SK-N-SH (cell line): ENCODE results near the gene AKAP11. TPM values are rescaled to one million over a fixed set of nuclear protein-coding genes. Genes with fewer than 3 reads are reported as not detected.
A peak's percentile ranks its signal among the peaks of the same experiment; 100 is the strongest.

ENCODE experiments used
- CTCF ChIA-PET: fragments of 300-600, 350-600 bp; formaldehyde crosslinking; extraction: SDS; loops from one replicate; lab custom pipeline; 2021; lab: Yijun Ruan, JAX
- POLR2A ChIA-PET: fragments of 350-600 bp; sonication (Branson Sonifier 250); formaldehyde crosslinking; extraction: SDS; loops from one replicate; lab custom pipeline; 2020; ENCODE audit warnings: antibody characterized with exemption, inconsistent platforms; lab: Yijun Ruan, JAX
- DNase-seq: peaks from one replicate; pipeline ENCODE4 v3.0.0; 2012
- H2AFZ ChIP-seq: fragments of 200-600 bp; sonication (generic); 2 replicates; pipeline ENCODE4 v1.8.1; 2016; ENCODE audit warnings: antibody characterized with exemption, mild to moderate bottlenecking, low read depth
- H3F3A ChIP-seq: fragments of 200-600 bp; sonication (generic); replicated peaks from 2 replicates; pipeline ENCODE3; 2016; ENCODE audit warnings: antibody characterized with exemption, mild to moderate bottlenecking; ENCODE audit not compliant: insufficient read depth
- H3K27ac ChIP-seq, 2 experiments: fragments of 200-500 bp in 1 of 2; fragments of 200-600 bp in 1 of 2; sonication (Bioruptor generic) in 1 of 2; sonication (generic), shearing (Covaris generic) in 1 of 2; 2 replicates each; pipeline versions ENCODE4 v1.5.1 to v1.6.1; 2014 to 2016; ENCODE audit warnings: low read depth in 2 of 2, inconsistent platforms in 1 of 2, low read length in 1 of 2, mild to moderate bottlenecking in 1 of 2, mixed read lengths in 1 of 2
- H3K27me3 ChIP-seq: fragments of 200-600 bp; sonication (generic), shearing (Covaris generic); 2 replicates; pipeline ENCODE4 v1.6.1; 2016; ENCODE audit warnings: mixed run types; ENCODE audit not compliant: insufficient read depth
- H3K36me3 ChIP-seq, 2 experiments: fragments of 200-500 bp in 1 of 2; fragments of 200-600 bp in 1 of 2; sonication (Bioruptor generic) in 1 of 2; sonication (generic) in 1 of 2; replicated peaks in 1 of 2; 2 replicates each; pipeline versions ENCODE3 to v1.5.1; 2014 to 2016; ENCODE audit warnings: low read length in 1 of 2, mild to moderate bottlenecking in 1 of 2; ENCODE audit not compliant: insufficient read depth in 2 of 2, control insufficient read depth in 1 of 2
- H3K4me1 ChIP-seq, 2 experiments: fragments of 200-500 bp in 1 of 2; fragments of 200-600 bp in 1 of 2; sonication (Bioruptor generic) in 1 of 2; sonication (generic), shearing (Covaris generic) in 1 of 2; 2 replicates each; pipeline versions ENCODE4 v1.5.1 to v1.6.1; 2014 to 2016; ENCODE audit warnings: low read depth in 1 of 2, low read length in 1 of 2, mixed run types in 1 of 2; ENCODE audit not compliant: insufficient read depth in 2 of 2, control insufficient read depth in 1 of 2
- H3K4me2 ChIP-seq: fragments of 200-600 bp; sonication (generic), shearing (Covaris generic); 2 replicates; pipeline ENCODE4 v1.6.1; 2017; ENCODE audit warnings: mixed run types
- H3K4me3 ChIP-seq, 2 experiments: fragments of 200-500 bp in 1 of 2; fragments of 200-600 bp in 1 of 2; sonication (Bioruptor generic) in 1 of 2; sonication (generic), shearing (Covaris generic) in 1 of 2; 2 replicates each; pipeline versions ENCODE4 v1.5.1 to v1.8.1; 2014 to 2016; ENCODE audit warnings: low read depth in 2 of 2, inconsistent platforms in 1 of 2, low read length in 1 of 2, mild to moderate bottlenecking in 1 of 2, mixed read lengths in 1 of 2, moderate library complexity in 1 of 2
- H3K79me2 ChIP-seq: fragments of 200-600 bp; sonication (generic); 2 replicates; pipeline ENCODE4 v1.8.1; 2017; ENCODE audit warnings: mild to moderate bottlenecking; ENCODE audit not compliant: insufficient read depth
- H3K9ac ChIP-seq: fragments of 200-600 bp; sonication (generic); 2 replicates; pipeline ENCODE4 v1.6.1; 2017; ENCODE audit warnings: mixed run types
- H3K9me2 ChIP-seq: fragments of 200-600 bp; sonication (generic); 2 replicates; pipeline ENCODE4 v1.6.1; 2017; ENCODE audit warnings: mixed run types
- H3K9me3 ChIP-seq: fragments of 200-600 bp; sonication (generic); 2 replicates; pipeline ENCODE4 v1.6.1; 2017; ENCODE audit warnings: mixed run types, mild to moderate bottlenecking, moderate library complexity
- H4K20me1 ChIP-seq: fragments of 200-600 bp; sonication (generic); 2 replicates; pipeline ENCODE4 v1.6.1; 2017; ENCODE audit warnings: mild to moderate bottlenecking, mixed run types; ENCODE audit not compliant: insufficient read depth
- CHD2 ChIP-seq: fragments of 150-350 bp; IDR thresholded peaks from 2 replicates; pipeline ENCODE4 v1.6.1; 2018; ENCODE audit warnings: low read length; ENCODE audit not compliant: partially characterized antibody
- ELF1 ChIP-seq: IDR thresholded peaks from 2 replicates; pipeline ENCODE4 v1.4.0; 2012
- EP300 ChIP-seq, 2 experiments: IDR thresholded peaks; 2 replicates each; pipeline versions ENCODE4 v1.4.0 to v1.6.1; 2012; ENCODE audit warnings: borderline replicate concordance in 1 of 2, low read depth in 1 of 2, low read length in 1 of 2
- FOSL2 ChIP-seq: IDR thresholded peaks from 2 replicates; pipeline ENCODE4 v1.4.0; 2012; ENCODE audit warnings: low read depth, mild to moderate bottlenecking, moderate library complexity, borderline replicate concordance
- GABPA ChIP-seq: IDR thresholded peaks from 2 replicates; pipeline ENCODE4 v1.4.0; 2012; ENCODE audit warnings: low read depth, mild to moderate bottlenecking
- IRF3 ChIP-seq: fragments of 150-350 bp; IDR thresholded peaks from 2 replicates; pipeline ENCODE4 v1.6.1; 2016; ENCODE audit warnings: mild to moderate bottlenecking, low read depth, low read length
- JUND ChIP-seq: IDR thresholded peaks from 2 replicates; pipeline ENCODE4 v1.4.0; 2012
- MXI1 ChIP-seq: IDR thresholded peaks from 2 replicates; pipeline ENCODE4 v1.6.1; 2012; ENCODE audit warnings: mild to moderate bottlenecking, low read depth, low read length, improper control_type of control experiment
- NFIC ChIP-seq: IDR thresholded peaks from 2 replicates; pipeline ENCODE4 v1.4.0; 2012; ENCODE audit warnings: borderline replicate concordance
- NRF1 ChIP-seq: IDR thresholded peaks from 2 replicates; pipeline ENCODE4 v1.6.1; 2012; ENCODE audit warnings: low read depth, mild to moderate bottlenecking, low read length
- POLR2AphosphoS5 ChIP-seq: IDR thresholded peaks from 2 replicates; pipeline ENCODE4 v1.6.1; 2012; ENCODE audit warnings: low read depth, low read length
- TEAD4 ChIP-seq: IDR thresholded peaks from 2 replicates; pipeline ENCODE4 v1.4.0; 2012; ENCODE audit warnings: mild to moderate bottlenecking, borderline replicate concordance; ENCODE audit not compliant: insufficient read depth
- USF2 ChIP-seq: fragments of 150-350 bp; IDR thresholded peaks from 2 replicates; pipeline ENCODE4 v1.6.1; 2017; ENCODE audit warnings: antibody characterized with exemption, low read length, low read depth, borderline replicate concordance
- YY1 ChIP-seq: IDR thresholded peaks from 2 replicates; pipeline ENCODE4 v1.4.0; 2012; ENCODE audit warnings: low read depth, mild to moderate bottlenecking
- WGBS: methylation state at CpG from one replicate; pipeline ENCODE4 v1.1.6; 2017; ENCODE audit warnings: low lambda C conversion rate; 5-methylcytosine and 5-hydroxymethylcytosine counted together
- polyA plus RNA-seq, 3 experiments: library from polyadenylated mRNA; depleted of rRNA; stranded (reverse); fragments of >200 nt; gene quantifications; 2 replicates each; pipeline ENCODE4 v1.2.3, GENCODE V29; 2012
- TF ChIP-seq, protein P1 (sequence below): IDR thresholded peaks from 2 replicates; pipeline ENCODE4 v1.4.0; 2012; ENCODE audit warnings: low read depth
- TF ChIP-seq, protein P2 (sequence below): IDR thresholded peaks from 2 replicates; pipeline ENCODE4 v1.6.1; 2012; ENCODE audit warnings: mild to moderate bottlenecking, low read depth, low read length, moderate library complexity

AKAP11 gene
- polyA plus RNA-seq, 1 of the 3 experiments (the other 2 are of a cell fraction) = 5.6 TPM

DNA sequence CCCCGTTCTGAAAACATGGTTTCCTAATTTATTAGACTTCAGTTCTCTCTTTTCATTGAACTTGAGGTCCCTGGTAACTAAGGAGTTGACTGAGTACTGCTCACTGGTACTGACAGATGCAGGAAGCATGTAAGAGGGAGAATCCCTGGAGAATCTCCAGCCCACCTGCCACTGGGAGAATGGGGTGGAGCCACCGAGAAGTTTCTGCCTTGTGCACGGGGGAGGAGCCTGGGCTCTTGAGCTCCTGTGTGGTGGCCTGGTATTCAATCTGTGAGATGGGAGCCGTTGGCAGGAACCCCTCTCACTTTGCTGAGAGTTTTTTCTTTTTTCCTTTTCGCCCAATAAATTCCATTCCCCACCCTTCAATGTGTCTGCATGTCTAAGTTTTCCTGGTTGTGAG, 13.2 kb upstream of the AKAP11 start (continued):
- TF ChIP-seq NFIC (no peak), FOSL2 (no peak)
- TF ChIP-seq, protein P1, sequence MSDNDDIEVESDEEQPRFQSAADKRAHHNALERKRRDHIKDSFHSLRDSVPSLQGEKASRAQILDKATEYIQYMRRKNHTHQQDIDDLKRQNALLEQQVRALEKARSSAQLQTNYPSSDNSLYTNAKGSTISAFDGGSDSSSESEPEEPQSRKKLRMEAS = no peak

DNA sequence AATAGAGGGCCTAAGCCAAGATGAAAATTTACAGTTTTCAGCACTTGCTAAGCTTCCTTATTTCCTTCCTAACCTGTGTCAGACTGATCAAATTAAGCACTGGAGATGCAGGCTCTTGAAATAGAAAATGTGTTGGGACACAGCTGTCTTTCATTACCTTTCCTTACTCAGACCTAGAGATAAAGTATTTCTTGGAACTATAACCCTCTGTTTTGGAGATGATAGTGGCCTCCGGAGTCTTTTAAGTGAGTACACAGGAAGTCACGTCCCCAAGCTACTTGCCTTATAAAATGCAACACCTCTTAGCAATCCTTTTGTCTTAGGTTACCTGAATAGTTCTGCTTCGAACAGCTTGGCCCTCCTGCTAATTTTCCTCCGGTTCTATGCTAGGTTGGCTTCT, 12.4 kb upstream of the AKAP11 start:
- Histone ChIP-seq H3F3A (no peaks in the 10 kb centered on the region), H3K27ac (peak overlapping the region in 1 of 2 experiments; percentile 60; a peak in 2 of 4 replicates), H3K36me3 (no peaks in the 10 kb centered on the region), H3K4me1 (peaks cover 0 to 4% of the 10 kb centered on the region in 2 experiments; a peak in 1 of 4 replicates), H3K27me3 (no peaks in the 10 kb centered on the region), H3K9ac (no peak overlapping the region), H3K4me3 (no peak overlapping the region), H2AFZ (no peak overlapping the region), H3K9me2 (no peaks in the 10 kb centered on the region), H3K79me2 (no peaks in the 10 kb centered on the region), H3K9me3 (no peaks in the 10 kb centered on the region; the same call in 1 of the 2 replicates), H4K20me1 (no peaks in the 10 kb centered on the region), H3K4me2 (no peak overlapping the region)
- TF ChIP-seq POLR2AphosphoS5 (no peak), YY1 (no peak), USF2 (no peak), NRF1 (no peak), EP300 (IDR thresholded peaks at IDR 0.05; ENCODE audit: borderline replicate concordance in 1 of 2, low read depth in 1 of 2, low read length in 1 of 2) (no peak), IRF3 (no peak), JUND (no peak), GABPA (no peak), FOSL2 (no peak), TEAD4 (no peak), CHD2 (no peak), MXI1 (no peak), ELF1 (no peak)
- TF ChIP-seq, protein P2, sequence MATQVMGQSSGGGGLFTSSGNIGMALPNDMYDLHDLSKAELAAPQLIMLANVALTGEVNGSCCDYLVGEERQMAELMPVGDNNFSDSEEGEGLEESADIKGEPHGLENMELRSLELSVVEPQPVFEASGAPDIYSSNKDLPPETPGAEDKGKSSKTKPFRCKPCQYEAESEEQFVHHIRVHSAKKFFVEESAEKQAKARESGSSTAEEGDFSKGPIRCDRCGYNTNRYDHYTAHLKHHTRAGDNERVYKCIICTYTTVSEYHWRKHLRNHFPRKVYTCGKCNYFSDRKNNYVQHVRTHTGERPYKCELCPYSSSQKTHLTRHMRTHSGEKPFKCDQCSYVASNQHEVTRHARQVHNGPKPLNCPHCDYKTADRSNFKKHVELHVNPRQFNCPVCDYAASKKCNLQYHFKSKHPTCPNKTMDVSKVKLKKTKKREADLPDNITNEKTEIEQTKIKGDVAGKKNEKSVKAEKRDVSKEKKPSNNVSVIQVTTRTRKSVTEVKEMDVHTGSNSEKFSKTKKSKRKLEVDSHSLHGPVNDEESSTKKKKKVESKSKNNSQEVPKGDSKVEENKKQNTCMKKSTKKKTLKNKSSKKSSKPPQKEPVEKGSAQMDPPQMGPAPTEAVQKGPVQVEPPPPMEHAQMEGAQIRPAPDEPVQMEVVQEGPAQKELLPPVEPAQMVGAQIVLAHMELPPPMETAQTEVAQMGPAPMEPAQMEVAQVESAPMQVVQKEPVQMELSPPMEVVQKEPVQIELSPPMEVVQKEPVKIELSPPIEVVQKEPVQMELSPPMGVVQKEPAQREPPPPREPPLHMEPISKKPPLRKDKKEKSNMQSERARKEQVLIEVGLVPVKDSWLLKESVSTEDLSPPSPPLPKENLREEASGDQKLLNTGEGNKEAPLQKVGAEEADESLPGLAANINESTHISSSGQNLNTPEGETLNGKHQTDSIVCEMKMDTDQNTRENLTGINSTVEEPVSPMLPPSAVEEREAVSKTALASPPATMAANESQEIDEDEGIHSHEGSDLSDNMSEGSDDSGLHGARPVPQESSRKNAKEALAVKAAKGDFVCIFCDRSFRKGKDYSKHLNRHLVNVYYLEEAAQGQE = no peak
- TF ChIP-seq, protein P1 = no peak
- no peak for DNase-seq
- ChIA-PET POLR2A (no interaction called here), CTCF (interaction anchor here (0.9 kb wide), 1 partner anchor 10 kb away, joined by 3 read pairs; no protein-coding TSS in a partner anchor)
- WGBS = 63% methylated on average over 4 of the region's 4 CpGs
